ENCODE results near the gene GPR156.
A peak's percentile ranks its signal among the peaks of the same experiment; 100 is the strongest.
"Not testable (repeated sequence)": the region's sequence is repeated elsewhere in the genome, so short reads cannot be mapped to it uniquely, and the experiment has no call there.

The GPR156 gene

DNA sequence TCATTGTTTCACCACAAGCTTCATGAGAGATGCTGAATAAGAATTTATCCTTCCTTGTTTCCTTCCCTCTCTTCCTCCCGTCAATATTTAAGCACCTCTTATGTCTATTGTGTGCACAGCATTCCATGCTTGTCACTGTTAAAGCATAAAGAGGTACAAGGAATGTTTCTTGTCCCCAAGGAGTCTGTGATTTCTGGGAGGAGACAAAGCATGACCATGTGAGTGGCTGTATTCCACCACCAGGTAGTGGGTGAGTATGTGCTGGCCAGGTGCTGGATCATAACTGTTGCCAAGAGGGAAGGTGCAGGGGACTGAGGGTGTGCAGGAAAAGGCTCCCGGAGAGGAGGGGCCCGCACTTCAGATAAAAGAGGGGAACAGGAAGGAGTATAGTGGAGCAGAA, 127.9 kb downstream of the GPR156 start:
- no peak for DNase-seq

DNA sequence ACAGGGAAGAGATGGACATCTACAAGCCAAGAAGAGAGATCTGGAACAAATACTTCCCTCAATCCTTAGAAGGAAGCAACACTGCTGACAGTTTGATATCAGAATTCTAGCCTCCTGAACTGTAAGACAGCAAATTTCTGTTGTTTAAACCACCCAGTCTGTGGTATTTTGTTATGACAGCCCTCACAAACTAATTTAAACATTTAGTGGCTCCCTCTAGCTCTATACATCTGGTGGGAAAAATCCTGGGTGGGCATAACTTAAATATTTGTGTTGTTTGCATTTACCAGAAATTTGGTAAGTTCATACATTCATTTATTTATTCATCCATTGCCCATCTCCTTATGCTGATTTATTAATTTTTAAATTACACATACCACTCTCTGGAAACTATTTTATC, 128.3 kb downstream of the GPR156 start:
- no peak for DNase-seq

DNA sequence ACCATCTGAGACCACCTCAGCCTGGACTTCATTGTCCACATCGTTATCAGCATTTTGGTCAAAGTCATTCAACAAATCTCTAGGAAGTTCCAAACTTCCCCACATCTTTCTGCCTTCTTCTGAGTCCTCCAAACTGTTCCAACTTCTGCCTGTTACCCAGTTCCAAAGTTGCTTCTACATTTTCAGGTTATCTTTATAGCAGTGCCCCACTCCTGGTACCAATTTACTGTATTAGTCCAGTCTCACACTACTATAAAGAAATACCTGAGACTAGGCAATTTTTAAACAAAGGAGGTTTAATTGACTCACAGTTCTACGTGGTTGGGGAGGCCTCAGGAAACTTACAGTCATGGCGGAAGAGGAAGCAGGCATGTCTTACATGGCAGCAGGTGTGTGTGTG, 129.3 kb downstream of the GPR156 start:
- DNase-seq: not testable (repeated sequence)

DNA sequence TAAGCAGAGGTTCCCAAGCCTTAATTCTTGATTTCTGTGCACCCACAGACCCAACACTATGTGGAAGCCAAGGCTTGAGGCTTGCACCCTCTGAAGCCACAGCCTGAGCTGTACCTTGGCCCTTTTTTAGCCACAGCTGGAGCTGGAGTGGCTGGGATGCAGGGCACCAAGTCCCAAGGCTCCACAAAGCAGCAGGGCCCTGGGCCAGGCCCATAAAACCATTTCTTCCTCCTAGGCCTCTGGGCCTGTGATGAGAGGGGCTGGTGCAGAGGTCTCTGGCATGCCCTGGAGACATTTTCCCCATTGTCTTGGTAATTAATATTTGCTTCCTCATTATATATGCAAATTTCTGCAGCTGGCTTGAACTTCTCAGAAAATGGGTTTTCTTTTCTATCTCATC, 129.9 kb downstream of the GPR156 start:
- no peak for DNase-seq

DNA sequence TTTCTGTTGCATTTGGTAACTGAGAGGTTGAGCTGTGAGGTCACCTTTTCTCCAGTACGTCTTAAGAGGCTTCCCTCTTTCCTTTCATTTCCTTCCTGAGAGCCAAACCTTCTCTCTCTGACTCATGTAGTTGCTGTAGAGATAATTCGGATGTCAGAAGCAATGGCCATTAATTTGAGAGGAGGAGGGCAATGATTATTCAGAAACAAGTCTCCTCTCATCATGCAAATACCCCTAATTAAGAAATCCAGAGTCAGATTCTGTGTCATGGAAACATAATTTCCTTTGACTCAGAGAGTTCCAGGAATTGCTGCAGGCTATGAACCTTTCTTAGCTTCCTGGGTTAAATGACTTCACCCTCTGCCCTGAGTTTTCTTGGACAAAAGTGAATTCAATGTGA, 131.7 kb downstream of the GPR156 start:
- DNase-seq: no peak

DNA sequence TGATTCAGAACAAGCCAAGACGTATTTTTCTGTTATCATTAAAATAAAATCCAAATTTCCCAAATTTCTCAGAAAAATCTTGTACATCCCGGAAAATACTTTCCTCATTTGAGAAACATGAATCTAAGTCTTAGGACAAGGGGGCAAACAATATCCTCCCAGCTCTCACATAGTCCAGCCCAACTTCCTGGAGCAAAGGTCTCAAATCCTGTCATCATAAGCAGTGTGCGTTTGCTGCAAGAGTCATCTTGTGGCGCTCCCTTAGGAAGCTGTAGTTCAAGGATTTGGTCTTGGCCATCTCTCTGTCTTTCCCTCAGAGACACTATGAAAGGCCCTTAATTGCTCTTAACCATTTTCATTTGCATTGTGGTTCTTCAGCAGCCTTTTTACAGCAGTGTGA, 133.2 kb downstream of the GPR156 start:
- no peak for DNase-seq

DNA sequence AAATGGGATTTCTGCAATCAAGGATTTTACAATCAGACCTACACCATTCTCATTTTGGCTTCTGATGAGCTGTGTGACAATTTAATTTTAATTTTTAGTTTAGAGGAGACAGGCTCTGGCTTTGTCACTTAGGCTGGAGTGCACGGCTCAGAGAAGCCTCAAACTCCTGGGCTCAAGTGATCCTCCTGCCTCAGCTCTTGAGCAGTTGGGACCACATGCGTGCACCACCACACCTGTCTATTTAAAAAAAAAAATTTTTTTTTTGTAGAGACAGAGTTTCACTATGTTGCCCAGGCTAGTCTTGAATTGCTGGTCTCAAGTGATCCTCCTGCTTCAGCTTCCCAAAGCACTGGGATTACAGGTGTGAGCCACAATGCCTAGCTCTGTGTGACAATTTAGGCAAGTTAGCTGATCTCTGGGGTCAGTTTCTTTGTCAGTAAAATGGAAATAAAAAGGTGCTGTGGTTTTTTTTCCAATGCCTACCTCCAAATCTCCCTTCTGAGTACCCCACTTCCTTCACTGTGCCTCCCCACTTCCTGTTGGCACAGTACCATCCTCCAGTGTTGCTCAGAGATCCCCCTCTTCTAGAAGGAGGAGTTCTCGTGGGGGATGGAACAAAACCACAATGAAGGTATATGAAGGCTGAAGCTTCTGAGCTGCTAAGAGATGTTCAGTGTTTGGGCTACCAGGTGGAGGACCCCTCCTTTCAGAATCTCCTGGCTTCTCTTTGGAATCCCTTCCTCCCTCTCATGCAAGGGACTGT, 136.7 kb downstream of the GPR156 start:
- DNase-seq: no peak

DNA sequence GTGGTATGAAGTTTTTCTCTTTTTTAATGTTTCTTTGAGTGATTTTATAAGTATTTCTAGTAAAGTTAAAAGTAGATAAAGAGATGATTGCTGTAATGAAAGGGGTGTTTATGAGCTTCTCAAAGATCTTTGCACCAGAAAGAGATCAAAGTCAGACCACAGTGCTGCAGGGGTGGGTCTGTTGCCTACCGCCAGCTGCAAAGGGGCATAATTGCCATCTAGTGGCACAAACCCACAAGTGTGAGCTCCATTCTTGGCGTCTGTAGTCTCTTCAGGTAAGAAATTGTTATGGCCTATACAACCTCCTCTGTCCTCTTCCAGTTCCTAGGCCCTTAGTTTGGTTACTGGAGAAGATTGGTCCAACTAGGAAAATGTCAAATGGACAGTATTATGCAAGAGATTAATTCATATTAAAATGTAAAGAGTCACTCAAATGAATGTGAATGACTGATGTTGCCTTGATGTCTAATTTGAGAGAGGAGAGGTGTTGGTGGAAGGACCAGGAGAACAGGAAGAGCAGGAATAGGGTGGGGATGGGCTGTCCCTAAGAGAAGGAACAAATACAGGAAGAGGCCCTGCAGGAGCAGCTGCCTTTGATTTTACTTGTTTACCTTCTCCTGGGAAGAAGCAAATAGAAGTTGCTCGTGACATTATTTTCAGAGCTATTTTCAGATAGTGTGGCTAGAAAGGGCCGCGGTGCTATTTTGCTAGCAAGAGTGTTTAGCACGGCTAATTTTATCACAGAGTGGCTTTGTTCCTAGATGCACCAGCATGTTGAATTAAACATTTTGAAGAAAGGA, 137.8 kb downstream of the GPR156 start:
- DNase-seq: no peak

DNA sequence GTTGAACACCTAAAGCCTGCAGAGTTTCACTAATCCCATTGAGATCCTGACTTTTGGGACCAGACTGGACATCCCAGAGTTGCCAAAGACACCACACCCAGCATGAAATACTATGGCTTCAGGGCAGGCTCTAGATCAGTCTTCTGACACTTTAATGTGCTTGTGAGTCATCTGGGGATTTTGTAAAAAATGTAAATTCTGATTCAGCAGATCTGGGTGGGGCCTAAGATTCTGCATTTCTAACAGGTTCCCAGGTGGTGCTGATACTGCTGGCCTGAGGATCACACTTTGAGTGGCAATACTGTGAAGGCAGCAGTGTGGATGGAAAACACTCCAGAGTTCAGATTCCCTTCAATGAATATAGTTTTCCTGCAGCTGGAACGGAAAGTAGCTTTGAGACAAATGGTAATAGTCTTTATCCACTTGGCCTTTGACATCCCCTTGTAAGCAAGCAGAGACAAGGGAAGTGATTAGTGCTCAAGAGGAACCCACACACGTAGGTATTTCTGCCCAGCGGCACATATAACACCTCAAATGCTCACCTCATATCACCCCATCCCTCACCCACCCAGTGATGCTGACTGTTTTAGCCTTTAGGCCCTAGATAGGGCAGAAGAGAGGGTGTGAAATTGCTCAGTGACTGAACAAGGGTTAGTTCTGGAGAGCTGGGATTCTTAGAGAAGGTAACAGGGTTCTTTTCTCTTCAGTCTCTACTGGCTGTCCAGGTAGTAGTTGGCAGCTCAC, 139.3 kb downstream of the GPR156 start:
- DNase-seq: no peak

DNA sequence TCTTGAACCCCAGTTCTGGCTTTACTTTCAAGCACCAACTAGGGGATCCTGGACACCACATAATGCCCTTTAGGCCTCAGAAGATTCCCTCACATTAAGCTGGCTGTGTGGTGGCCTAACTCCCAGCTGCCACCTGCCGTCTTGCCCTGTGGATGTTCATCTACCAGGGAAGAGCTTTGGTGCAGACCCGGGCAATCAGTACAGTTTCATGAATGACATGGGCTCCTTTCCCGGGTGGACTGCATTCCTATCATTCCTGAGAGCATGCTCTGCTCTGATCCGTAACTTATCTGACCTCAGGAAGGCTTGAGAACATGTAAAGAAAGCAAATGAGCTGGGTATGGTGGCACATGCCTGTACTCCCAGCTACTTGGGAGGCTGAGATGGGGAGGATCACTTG, 140.8 kb downstream of the GPR156 start:
- DNase-seq: no peak

DNA sequence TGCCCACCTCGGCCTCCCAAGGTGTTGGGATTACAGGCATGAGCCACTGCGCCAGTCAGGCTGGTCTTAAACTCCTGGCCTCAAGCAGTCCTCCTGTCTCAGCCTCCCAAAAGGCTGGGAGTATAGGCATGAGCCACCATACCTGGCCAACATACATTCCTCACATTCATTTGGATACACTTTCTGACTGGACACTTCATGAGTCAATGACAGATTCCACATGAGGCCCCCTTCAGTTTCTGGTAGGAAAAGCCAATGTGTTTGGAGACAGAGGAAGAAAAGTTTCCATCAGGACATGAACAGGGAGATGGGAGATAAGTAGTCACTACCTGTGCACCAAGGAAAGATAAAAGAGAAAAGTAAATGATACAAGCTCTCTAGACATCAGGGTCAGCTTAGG, 141.3 kb downstream of the GPR156 start:
- DNase-seq: no peak

DNA sequence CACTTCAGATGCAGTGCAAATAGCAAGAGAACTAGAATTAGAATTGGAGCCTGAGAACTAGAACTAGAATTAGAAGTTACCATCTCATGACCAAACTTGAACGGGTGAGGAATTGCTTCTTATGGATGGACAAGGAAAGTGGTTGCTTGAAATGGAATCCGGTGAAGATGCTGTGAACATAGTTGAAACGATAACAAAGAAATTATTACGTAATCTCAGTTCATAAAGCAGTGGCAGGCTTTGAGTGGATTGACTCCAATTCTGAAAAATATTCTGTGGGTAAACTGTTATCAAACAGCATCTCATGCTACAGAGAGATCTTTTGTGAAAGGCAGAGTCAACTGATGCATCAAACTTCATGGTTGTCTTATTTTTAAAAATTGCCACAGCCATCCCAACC, 142.8 kb downstream of the GPR156 start:
- no peak for DNase-seq

DNA sequence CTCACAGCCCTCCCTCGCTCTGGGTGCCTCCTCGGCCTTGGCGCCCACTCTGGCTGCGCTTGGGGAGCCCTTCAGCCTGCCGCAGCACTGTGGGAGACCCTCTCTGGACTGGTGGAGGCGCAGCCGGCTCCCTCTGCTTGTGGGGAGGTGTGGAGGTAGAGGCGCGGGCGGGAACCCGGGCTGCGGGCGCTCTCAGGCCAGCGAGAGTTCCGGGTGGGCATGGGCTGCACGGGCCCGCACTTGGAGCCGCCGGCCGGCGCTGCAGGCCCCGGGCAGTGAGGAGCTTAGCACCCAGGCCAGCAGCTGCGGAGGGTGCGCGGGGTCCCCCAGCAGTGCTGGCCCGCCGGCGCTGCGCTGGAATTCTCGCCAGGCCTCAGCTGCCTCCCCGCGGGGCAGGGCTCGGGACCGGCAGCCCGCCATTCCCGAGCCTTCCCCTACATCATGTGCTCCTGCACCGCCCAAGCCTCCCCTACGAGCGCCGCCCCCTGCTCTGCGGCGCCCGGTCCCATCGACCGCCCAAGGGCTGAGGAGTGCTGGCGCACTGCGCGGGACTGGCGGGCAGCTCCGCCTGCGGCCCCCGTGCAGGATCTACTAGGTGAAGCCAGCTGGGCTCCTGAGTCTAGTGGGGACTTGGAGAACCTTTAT, 144.8 kb downstream of the GPR156 start:
- DNase-seq: no peak

DNA sequence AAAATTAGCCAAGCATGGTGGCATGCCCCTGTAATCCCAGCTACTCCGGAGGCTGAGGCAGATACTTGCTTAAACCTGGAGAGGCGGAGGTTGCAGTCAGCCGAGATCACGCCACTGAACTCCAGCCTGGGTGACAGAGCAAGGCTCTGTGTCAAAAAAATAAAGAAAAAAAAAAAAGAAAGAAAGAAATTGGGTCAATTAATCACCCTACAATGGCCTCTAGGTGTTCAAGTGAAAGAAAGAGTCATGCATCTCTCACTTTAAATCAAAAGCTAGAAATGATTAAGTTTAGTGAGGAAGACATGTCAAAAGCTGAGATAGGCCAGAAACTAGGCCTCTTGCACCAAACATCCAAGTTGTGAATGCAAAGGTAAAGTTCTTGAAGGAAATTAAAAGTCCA, 145.9 kb downstream of the GPR156 start:
- DNase-seq: no peak

DNA sequence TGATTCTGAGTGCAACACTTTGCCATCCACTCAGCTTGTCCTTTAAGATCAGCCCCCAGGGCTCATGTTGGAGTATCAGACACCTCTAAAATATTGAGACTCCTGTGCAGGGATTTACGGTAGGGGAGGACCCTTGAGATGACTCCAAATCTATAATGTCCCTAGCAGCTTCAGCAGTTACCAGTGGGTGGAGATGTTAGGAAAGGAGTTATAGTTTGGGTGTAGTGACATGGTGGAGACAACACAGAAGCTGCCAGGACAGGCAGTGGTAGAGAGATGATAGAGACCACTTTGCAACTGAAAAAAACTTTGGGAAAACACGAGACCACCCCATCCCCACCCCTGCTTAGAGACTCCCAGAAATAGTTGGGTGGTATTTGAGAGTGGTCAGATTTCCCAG, 147.5 kb downstream of the GPR156 start:
- no peak for DNase-seq

DNA sequence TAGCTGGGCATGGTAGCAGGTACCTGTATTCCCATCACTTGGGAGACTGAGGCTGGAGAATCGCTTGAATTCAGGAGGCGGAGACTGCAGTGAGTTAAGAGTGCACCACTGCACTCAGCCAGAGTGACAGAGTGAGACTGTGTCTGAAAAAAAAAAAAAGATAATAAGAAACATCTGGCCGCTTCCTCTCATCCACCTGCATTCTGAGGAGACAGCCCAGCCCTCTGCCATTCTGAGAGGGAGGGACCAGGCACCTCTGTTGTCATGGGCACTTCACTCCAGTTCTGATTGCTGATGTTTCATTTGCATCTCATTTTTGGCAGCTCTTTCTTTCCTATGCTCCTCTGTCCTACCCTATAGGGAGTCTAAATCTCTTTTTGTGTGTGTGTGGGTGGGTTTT, 154.4 kb downstream of the GPR156 start:
- no peak for DNase-seq

DNA sequence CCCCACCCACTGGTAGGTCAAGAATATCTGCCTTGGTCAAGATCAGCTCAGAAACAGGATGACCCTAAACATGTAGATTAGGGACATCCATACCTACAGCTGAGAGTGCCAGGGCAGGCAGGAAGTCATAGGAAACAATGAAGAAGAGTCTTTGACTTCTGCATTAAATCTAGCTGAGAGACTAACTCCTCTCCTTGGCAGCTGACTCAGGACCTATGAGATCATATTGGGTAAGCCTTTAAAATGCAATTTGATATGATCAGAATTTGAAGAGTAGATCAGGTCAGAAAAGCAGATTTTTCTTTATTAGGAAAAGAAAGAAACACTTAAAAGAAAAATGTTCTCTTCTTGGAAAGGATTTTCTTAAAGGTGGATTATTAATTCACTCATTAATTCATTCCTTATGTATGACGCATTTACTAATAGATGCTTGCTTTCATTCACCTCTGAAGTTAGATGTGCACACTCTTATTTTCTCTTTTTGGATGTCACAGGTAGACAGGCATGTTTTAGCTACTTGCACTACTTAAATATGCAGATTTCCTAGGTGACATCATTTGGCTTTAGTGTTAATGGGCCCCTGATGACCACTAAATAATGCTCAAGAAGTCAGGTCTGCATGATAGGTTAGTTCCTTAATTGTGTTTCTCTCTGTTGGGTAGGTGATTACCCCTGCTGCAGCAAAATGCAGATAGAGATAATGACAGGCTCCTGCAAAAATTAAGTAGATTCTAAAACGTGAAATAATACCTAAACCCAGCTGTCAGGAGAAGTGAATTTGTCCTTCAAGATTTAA, 155.1 kb downstream of the GPR156 start:
- no peak for DNase-seq

DNA sequence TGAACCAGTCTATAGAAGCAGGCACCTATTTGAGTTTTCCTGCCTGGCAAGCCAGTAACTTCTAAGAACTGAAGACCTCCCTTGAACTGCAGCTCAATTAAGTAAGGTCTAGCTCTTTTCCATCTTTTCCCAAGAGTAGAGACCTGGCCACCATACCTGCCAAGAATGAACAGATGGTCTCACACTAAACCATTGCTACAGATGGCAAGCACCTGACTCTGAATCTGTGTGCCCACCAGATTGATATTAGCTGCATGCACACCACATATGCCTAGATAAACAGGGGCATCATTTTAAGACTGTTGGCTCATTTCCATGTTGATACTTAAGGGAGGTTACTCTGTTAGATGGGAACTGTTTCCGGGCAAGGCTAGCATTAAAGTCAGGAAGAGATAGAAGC, 156.0 kb downstream of the GPR156 start:
- peak in 1 of 2 experiments; percentile 45 for DNase-seq

DNA sequence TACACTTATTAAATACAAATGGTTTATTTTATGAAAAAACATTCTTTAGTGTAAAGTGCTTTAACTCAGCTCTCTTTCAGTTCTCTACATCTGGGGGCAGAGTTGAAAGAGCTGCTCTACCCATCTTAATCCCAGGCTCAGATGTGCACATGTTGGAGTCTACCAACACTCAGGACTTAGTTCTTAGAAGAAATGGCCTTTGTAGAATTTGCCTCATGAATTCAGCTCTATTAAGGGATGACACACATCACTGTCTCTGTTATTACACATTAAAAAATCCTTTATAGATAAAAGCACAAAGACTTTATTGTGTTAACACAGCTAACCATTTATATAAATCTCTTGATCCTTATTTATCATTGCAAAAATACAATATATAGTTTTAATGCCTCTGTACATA, 159.0 kb downstream of the GPR156 start:
- DNase-seq: no peak

DNA sequence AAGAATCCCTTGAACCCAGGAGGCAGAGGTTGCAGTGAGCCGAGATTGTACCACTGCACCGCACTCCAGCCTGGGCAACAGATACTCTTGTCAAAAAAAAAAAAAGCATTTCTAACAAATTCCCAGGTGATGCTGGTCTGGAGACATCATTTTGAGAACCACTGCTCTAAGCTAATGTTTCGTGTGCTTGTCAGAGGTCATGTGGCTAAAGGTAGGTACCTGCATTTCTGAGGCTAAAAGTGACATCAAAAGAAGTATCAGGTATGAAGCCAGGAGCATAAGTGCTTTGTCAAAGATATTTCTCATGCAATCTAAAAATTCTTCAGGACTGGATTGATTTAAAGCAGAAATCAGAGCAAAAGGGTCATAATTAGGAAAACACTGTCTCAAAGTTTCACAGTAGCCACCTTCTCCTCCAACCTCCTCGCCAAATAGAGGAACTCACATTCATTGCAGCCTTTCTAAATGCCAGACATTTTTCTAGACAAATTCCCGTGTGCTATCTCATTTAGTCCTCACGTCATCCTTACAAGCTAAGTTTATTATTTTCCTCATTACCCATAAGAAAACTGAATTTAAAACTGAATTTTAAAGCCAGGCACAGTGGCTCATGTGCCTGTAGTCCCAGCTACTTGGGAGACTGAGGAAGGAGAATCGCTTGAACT, 165.0 kb downstream of the GPR156 start:
- DNase-seq: no peak
